HEK293 (cell line): Measurements from ENCODE around the gene SLC6A17.

Source experiments
- CTCF ChIA-PET: fragments of 350-600 bp; formaldehyde crosslinking; extraction: SDS; loops from one replicate; lab custom pipeline; 2021; ENCODE audit warnings: antibody characterized with exemption; lab: Yijun Ruan, JAX
- POLR2A ChIA-PET: fragments of 300-600 bp; formaldehyde crosslinking; extraction: SDS; loops from one replicate; lab custom pipeline; 2020; ENCODE audit warnings: antibody characterized with exemption, inconsistent platforms; lab: Yijun Ruan, JAX
- H3K27ac ChIP-seq: fragments of 200-500 bp; sonication (Bioruptor generic); 2 replicates; pipeline ENCODE4 v1.5.1; 2014; ENCODE audit warnings: low read depth, low read length, control low read depth, inconsistent platforms; ENCODE audit errors: extremely low read depth
- H3K36me3 ChIP-seq, 2 experiments: fragments of 200-500 bp in 1 of 2; sonication (Bioruptor generic) in 1 of 2; 1 replicate in 1 of 2; 2 replicates in 1 of 2; pipeline ENCODE4 v1.5.1; 2014 to 2017; ENCODE audit warnings: inconsistent platforms in 2 of 2, low read length in 2 of 2; ENCODE audit not compliant: control insufficient read depth in 2 of 2, insufficient read depth in 1 of 2
- H3K4me1 ChIP-seq: fragments of 200-500 bp; sonication (Bioruptor generic); 2 replicates; pipeline ENCODE4 v1.5.1; 2014; ENCODE audit warnings: mild to moderate bottlenecking, low read length, inconsistent platforms; ENCODE audit not compliant: control insufficient read depth, insufficient read depth
- H3K4me3 ChIP-seq: 2 replicates; pipeline ENCODE4 v1.5.1; 2011; ENCODE audit warnings: low read depth, mild to moderate bottlenecking, control low read depth, low read length, moderate library complexity
- H3K9me3 ChIP-seq: fragments of 200-500 bp; sonication (Bioruptor generic); 2 replicates; pipeline ENCODE4 v1.5.1; 2014; ENCODE audit warnings: low read depth, low read length, inconsistent platforms; ENCODE audit not compliant: control insufficient read depth, insufficient read depth
- GLI2 ChIP-seq: fragments of 450-650 bp; formaldehyde crosslinking; IDR thresholded peaks from 2 replicates; pipeline ENCODE4; 2017; ENCODE audit warnings: missing biosample characterization, missing genetic modification characterization, low read depth, borderline replicate concordance
- KLF8 ChIP-seq: fragments of 450-650 bp; formaldehyde crosslinking; IDR thresholded peaks from 2 replicates; pipeline ENCODE4 v1.5.1; 2016; ENCODE audit warnings: missing biosample characterization, missing genetic modification characterization
- ZBTB20 ChIP-seq: fragments of 450-650 bp; formaldehyde crosslinking; IDR thresholded peaks from 2 replicates; pipeline ENCODE4 v1.5.1; 2016; ENCODE audit warnings: missing biosample characterization, missing genetic modification characterization
- ZFHX2 ChIP-seq: fragments of 450-650 bp; formaldehyde crosslinking; conservative IDR thresholded peaks from 2 replicates; pipeline ENCODE4 v1.5.1; 2016; ENCODE audit warnings: missing biosample characterization, missing genetic modification characterization
- ZIC2 ChIP-seq: fragments of 450-650 bp; formaldehyde crosslinking; IDR thresholded peaks from 2 replicates; pipeline ENCODE4 v1.5.1; 2016; ENCODE audit warnings: missing biosample characterization, missing genetic modification characterization
- ZNF121 ChIP-seq: fragments of 450-650 bp; formaldehyde crosslinking; IDR thresholded peaks from 2 replicates; pipeline ENCODE4 v1.5.1; 2016; ENCODE audit warnings: missing biosample characterization, missing genetic modification characterization
- ZNF518A ChIP-seq: fragments of 450-650 bp; formaldehyde crosslinking; conservative IDR thresholded peaks from 2 replicates; pipeline ENCODE4 v1.5.1; 2016; ENCODE audit warnings: low read depth, missing biosample characterization, missing genetic modification characterization
- ZNF548 ChIP-seq: fragments of 450-650 bp; formaldehyde crosslinking; IDR thresholded peaks from 2 replicates; pipeline ENCODE4 v1.5.1; 2016; ENCODE audit warnings: missing biosample characterization, missing genetic modification characterization
- ZNF624 ChIP-seq: fragments of 450-650 bp; formaldehyde crosslinking; IDR thresholded peaks from 2 replicates; pipeline ENCODE4 v1.5.1; 2017; ENCODE audit warnings: missing biosample characterization, missing genetic modification characterization
- ZNF658 ChIP-seq: fragments of 450-650 bp; formaldehyde crosslinking; IDR thresholded peaks from 2 replicates; pipeline ENCODE4; 2016; ENCODE audit warnings: missing biosample characterization, missing genetic modification characterization
- ZNF777 ChIP-seq: fragments of 450-650 bp; formaldehyde crosslinking; IDR thresholded peaks from 2 replicates; pipeline ENCODE4 v1.5.1; 2017; ENCODE audit warnings: missing biosample characterization, missing genetic modification characterization, borderline replicate concordance
- TF ChIP-seq, protein P1 (sequence below): fragments of 450-650 bp; formaldehyde crosslinking; IDR thresholded peaks from 2 replicates; pipeline ENCODE4 v1.5.1; 2016; ENCODE audit warnings: missing biosample characterization, missing genetic modification characterization

Gene SLC6A17

GRCh38 chr1:110200190-110200589 lies 49.9 kb downstream of the SLC6A17 start (continued):
- TF ChIP-seq ZNF658 (tag by site-specific recombination): no peak
- no peak for TF ChIP-seq ZNF777 (tag by site-specific recombination)
- no peak for TF ChIP-seq GLI2
- TF ChIP-seq ZNF548 (tag by site-specific recombination): no peak
- TF ChIP-seq, all 188 proteins: peak for 0

DNA sequence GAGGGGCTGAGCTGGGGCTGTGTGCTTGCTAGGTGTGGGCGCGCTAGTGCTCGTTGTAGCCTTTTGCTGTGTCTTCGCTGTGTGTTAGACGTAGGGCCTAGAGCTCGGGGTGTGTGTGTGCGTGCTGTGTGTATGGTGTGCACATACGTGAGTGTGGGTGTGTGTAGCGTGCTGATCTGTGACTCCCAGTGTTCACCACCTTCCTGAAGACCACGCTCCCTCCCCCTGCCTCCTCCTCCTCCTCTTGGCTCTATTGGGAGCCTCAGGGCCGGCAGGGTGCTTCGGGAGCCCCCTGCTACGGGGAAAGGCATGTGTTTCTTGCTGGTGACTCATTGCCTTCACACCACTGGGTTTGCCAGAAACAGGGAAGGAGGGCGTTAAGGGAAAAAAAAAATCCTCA lies 50.4 kb downstream of the SLC6A17 start:
- H3K4me1 ChIP-seq: no peaks in the 10 kb centered on the region
- TF ChIP-seq KLF8 (tag by site-specific recombination) (no peak), ZNF121 (no peak), ZIC2 (tag by site-specific recombination) (peak; percentile 56), ZFHX2 (tag by site-specific recombination) (peak; percentile 50), ZNF624 (tag by site-specific recombination) (no peak), ZNF518A (tag by site-specific recombination) (no peak)
- TF ChIP-seq, protein P1, sequence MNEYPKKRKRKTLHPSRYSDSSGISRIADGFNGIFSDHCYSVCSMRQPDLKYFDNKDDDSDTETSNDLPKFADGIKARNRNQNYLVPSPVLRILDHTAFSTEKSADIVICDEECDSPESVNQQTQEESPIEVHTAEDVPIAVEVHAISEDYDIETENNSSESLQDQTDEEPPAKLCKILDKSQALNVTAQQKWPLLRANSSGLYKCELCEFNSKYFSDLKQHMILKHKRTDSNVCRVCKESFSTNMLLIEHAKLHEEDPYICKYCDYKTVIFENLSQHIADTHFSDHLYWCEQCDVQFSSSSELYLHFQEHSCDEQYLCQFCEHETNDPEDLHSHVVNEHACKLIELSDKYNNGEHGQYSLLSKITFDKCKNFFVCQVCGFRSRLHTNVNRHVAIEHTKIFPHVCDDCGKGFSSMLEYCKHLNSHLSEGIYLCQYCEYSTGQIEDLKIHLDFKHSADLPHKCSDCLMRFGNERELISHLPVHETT (tag by site-specific recombination): no peak
- ChIA-PET CTCF (interaction anchor here (0.6 to 20.2 kb wide), 8 partner anchors 8 to 296 kb away, joined by 3 to 662 read pairs (median 6); no protein-coding TSS in a partner anchor), POLR2A (no interaction called here)
- no peaks in the 10 kb centered on the region for H3K36me3 ChIP-seq
- H3K27ac ChIP-seq: no peak overlapping the region
- H3K9me3 ChIP-seq: no peaks in the 10 kb centered on the region
- H3K4me3 ChIP-seq: no peak overlapping the region

GRCh38 chr1:110201157-110201825 lies 51.0 kb downstream of the SLC6A17 start:
- Histone ChIP-seq H3K27ac (no peak overlapping the region), H3K4me3 (no peak overlapping the region), H3K36me3 (no peaks in the 10 kb centered on the region), H3K9me3 (no peaks in the 10 kb centered on the region), H3K4me1 (no peaks in the 10 kb centered on the region)
- CTCF ChIA-PET: interaction anchor here (0.5 to 20.2 kb wide), 9 partner anchors 25 to 296 kb away, joined by 3 to 662 read pairs (median 8); no protein-coding TSS in a partner anchor
- TF ChIP-seq ZBTB20 (peak; percentile 50), GLI2 (no peak)
- POLR2A ChIA-PET: interaction anchor here (0.7 kb wide), 1 partner anchor 25 kb away, joined by 3 read pairs; no protein-coding TSS in a partner anchor
